GM12878 (cell line): Measurements from ENCODE around the gene GPR141. TPM values are rescaled to one million over a fixed set of nuclear protein-coding genes. Genes with fewer than 3 reads are reported as not detected.

Source experiments
- ATAC-seq: fragments of 200-7000 bp; cut with Tn5 transposase; 3 replicates; pipeline ENCODE4 v1.9.1; 2020; ENCODE audit warnings: mild to moderate bottlenecking, moderate library complexity
- BruUV-seq: library from RNA; stranded (reverse); fragments of 400-500 nt; replicated peaks from 2 replicates; lab custom pipeline; 2021; lab: Mats Ljungman, UMichigan
- CTCF ChIA-PET: fragments of 300-600 bp; sonication (Branson Sonifier 250); formaldehyde crosslinking; extraction: SDS; loops from one replicate; lab custom pipeline; 2021; ENCODE audit warnings: inconsistent platforms; lab: Yijun Ruan, JAX
- POLR2A ChIA-PET: fragments of 350-600 bp; formaldehyde crosslinking; extraction: SDS; loops from one replicate; lab custom pipeline; 2021; ENCODE audit warnings: inconsistent platforms; lab: Charles Lee
- RAD21 ChIA-PET: fragments of 300-600 bp; sonication (Branson Sonifier 250); formaldehyde crosslinking; loops from one replicate; lab custom pipeline; 2023; ENCODE audit warnings: antibody characterized with exemption; ENCODE audit not compliant: unreplicated experiment; lab: Charles Lee
- SMC1A ChIA-PET: fragments of 300-600 bp; sonication (Branson Sonifier 250); formaldehyde crosslinking; loops from one replicate; lab custom pipeline; 2023; ENCODE audit not compliant: unreplicated experiment, uncharacterized antibody; lab: Charles Lee
- DNase-seq: peaks from one replicate; pipeline ENCODE4 v3.0.0-alpha.2; 2011; ENCODE audit warnings: low read depth, low spot score
- FAIRE-seq: peaks from 3 replicates; lab custom pipeline; 2011; peaks lifted over from hg19 to GRCh38; lab: Jason Lieb, UNC
- H2AFZ ChIP-seq: 2 replicates; pipeline ENCODE4 v1.6.0; 2011; ENCODE audit warnings: low read depth, low read length, control low read depth; ENCODE audit not compliant: control insufficient read depth
- H3K27ac ChIP-seq: 2 replicates; pipeline ENCODE4 v1.5.1; 2011; ENCODE audit warnings: control low read depth; ENCODE audit not compliant: control insufficient read depth, insufficient read depth
- H3K27me3 ChIP-seq, 2 experiments: replicated peaks in 1 of 2; 2 replicates each; pipeline versions ENCODE4 v1.6.0 to v1.6.1; 2011; ENCODE audit warnings: low read length in 1 of 2; ENCODE audit not compliant: control insufficient read depth in 2 of 2, insufficient read depth in 2 of 2
- H3K36me3 ChIP-seq, 2 experiments: 2 replicates each; pipeline ENCODE4 v1.5.1; 2011; ENCODE audit warnings: low read length in 1 of 2; ENCODE audit not compliant: control insufficient read depth in 2 of 2, insufficient read depth in 2 of 2
- H3K4me1 ChIP-seq: 2 replicates; pipeline ENCODE4 v1.6.1; 2011; ENCODE audit warnings: mild to moderate bottlenecking, low read length, moderate library complexity, mixed read lengths; ENCODE audit not compliant: control insufficient read depth, insufficient read depth
- H3K4me2 ChIP-seq: 2 replicates; pipeline ENCODE4 v1.6.0; 2011; ENCODE audit warnings: control low read depth; ENCODE audit not compliant: control insufficient read depth, insufficient read depth
- H3K4me3 ChIP-seq: fragments of 200-600 bp; sonication (generic); 2 replicates; pipeline ENCODE4 v1.5.1; 2016
- H3K79me2 ChIP-seq: 2 replicates; pipeline ENCODE4 v1.6.0; 2011; ENCODE audit warnings: low read length; ENCODE audit not compliant: control insufficient read depth, insufficient read depth
- H3K9ac ChIP-seq: 2 replicates; pipeline ENCODE4 v1.8.0; 2011; ENCODE audit warnings: low read length, control low read depth, mixed read lengths; ENCODE audit not compliant: control insufficient read depth, insufficient read depth
- H3K9me3 ChIP-seq: replicated peaks from 3 replicates; pipeline ENCODE4 v1.5.1; 2011; ENCODE audit warnings: mild to moderate bottlenecking, low read length; ENCODE audit not compliant: control insufficient read depth, insufficient read depth
- H4K20me1 ChIP-seq: 2 replicates; pipeline ENCODE4 v1.6.0; 2011; ENCODE audit not compliant: control insufficient read depth, insufficient read depth
- CHD2 ChIP-seq: IDR thresholded peaks from 2 replicates; pipeline ENCODE4 v1.6.1; 2011; ENCODE audit warnings: low read depth, low read length, improper control_type of control experiment, borderline replicate concordance
- EGR1 ChIP-seq, 2 experiments: IDR thresholded peaks; 1 replicate in 1 of 2; 2 replicates in 1 of 2; pipeline ENCODE4 v1.6.1; 2011 to 2012; ENCODE audit warnings: low read depth in 2 of 2, low read length in 2 of 2, borderline replicate concordance in 1 of 2, mild to moderate bottlenecking in 1 of 2, moderate library complexity in 1 of 2
- ESRRA ChIP-seq: IDR thresholded peaks from 2 replicates; pipeline ENCODE4 v1.6.1; 2012; ENCODE audit warnings: mild to moderate bottlenecking, low read length, improper control_type of control experiment
- GABPA ChIP-seq: IDR thresholded peaks from 2 replicates; pipeline ENCODE4 v1.6.1; 2014; ENCODE audit warnings: antibody characterized with exemption, low read depth, mild to moderate bottlenecking, inconsistent platforms
- JUND ChIP-seq: IDR thresholded peaks from 2 replicates; pipeline ENCODE4 v1.6.1; 2012; ENCODE audit warnings: low read depth, mild to moderate bottlenecking, low read length, improper control_type of control experiment, moderate library complexity
- NR2F1 ChIP-seq: fragments of 450-650 bp; conservative IDR thresholded peaks from 2 replicates; pipeline ENCODE4 v1.6.1; 2017; ENCODE audit warnings: mild to moderate bottlenecking
- NRF1 ChIP-seq: conservative IDR thresholded peaks from 2 replicates; pipeline ENCODE4 v1.6.1; 2011; ENCODE audit warnings: mild to moderate bottlenecking, low read depth, low read length, improper control_type of control experiment
- PML ChIP-seq: IDR thresholded peaks from 2 replicates; pipeline ENCODE4 v1.6.1; 2012; ENCODE audit warnings: low read length, inconsistent platforms
- POU2F2 ChIP-seq: IDR thresholded peaks from 3 replicates; pipeline ENCODE4 v1.6.1; 2011; ENCODE audit warnings: low read depth, mild to moderate bottlenecking, low read length, borderline replicate concordance
- SREBF1 ChIP-seq: IDR thresholded peaks from 2 replicates; pipeline ENCODE4 v1.6.1; 2012; ENCODE audit warnings: mild to moderate bottlenecking, low read length
- WRNIP1 ChIP-seq: IDR thresholded peaks from 2 replicates; pipeline ENCODE4 v1.6.1; 2011; ENCODE audit warnings: low read depth, low read length, improper control_type of control experiment, borderline replicate concordance
- WGBS: methylation state at CpG from one replicate; pipeline ENCODE4 v1.1.6; 2016; ENCODE audit warnings: low lambda C conversion rate; ENCODE audit not compliant: insufficient replicate concordance, insufficient coverage; ENCODE audit errors: missing lambda C conversion rate; 5-methylcytosine and 5-hydroxymethylcytosine counted together
- in situ Hi-C: fragments of 300-500 bp; cut with MboI; formaldehyde crosslinking; loops from 9 replicates; pipeline ENCODE4 v1.14.3; 2018; ENCODE audit warnings: mixed read lengths
- intact Hi-C: fragments of 100-400 bp; cut with micrococcal nuclease; formaldehyde crosslinking; loops from one replicate; pipeline ENCODE4 v1.14.2; 2022; ENCODE audit not compliant: unreplicated experiment
- polyA plus RNA-seq, 11 experiments: library from polyadenylated mRNA; depleted of rRNA in 4 of 11; unstranded in 6 of 11; stranded (reverse) in 5 of 11; fragments of >200 nt; fragmentation: Nextera tagmentation in 4 of 11; fragmentation: Illumina TruSeq in 1 of 11; extraction: Ambion mirVana in 4 of 11; extraction: Trizol in 1 of 11; gene quantifications; 1 replicate in 1 of 11; 2 replicates in 10 of 11; pipeline versions ENCODE4 v1.2.1 to v1.2.3, GENCODE V29; 2011 to 2016; ENCODE audit warnings: inconsistent platforms in 2 of 11, missing spikeins in 2 of 11, low read depth in 1 of 11
- total RNA-seq, 4 experiments: library from RNA; depleted of rRNA in 3 of 4; stranded (reverse); fragments of >200 nt in 3 of 4; fragmentation: Illumina TruSeq in 1 of 4; extraction: Trizol in 1 of 4; gene quantifications; 2 replicates each; pipeline versions ENCODE4 v1.2.1 to v1.2.3, GENCODE V29; 2013 to 2021
- TF ChIP-seq, protein P1 (sequence below): fragments of 450-650 bp; IDR thresholded peaks from 2 replicates; pipeline ENCODE4 v1.6.1; 2017; ENCODE audit warnings: low read depth, mild to moderate bottlenecking, moderate library complexity
- TF ChIP-seq, protein P2 (sequence below): IDR thresholded peaks from 2 replicates; pipeline ENCODE4 v1.6.1; 2012; ENCODE audit warnings: improper control_type of control experiment, low read depth, low read length; ENCODE audit not compliant: insufficient replicate concordance

GPR141 gene
- total and polyA plus RNA-seq, 10 of the 15 experiments (the other 5 are each of a cell fraction or from before 2014, with no cell fraction given) = 0.56 to 3.9 (median 1.2) TPM

DNA sequence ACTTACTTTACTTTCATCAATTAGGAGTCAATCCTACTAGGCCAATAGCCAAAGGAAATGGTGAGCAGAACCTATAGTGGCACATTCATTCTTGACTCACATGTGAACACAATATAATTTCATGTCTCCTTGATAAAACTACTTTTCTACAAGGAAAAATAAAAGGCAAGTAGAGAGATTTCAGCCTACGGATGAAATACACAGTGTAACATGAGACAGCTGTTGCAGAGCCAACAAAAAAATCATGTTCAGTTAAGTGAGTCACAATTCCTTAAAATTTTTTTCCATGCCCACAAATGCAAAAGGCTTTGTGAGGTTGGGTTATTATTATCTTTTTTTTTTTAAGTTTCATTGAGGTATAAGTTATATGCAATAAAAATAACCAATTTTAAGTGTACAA is 54.8 kb downstream of the GPR141 start:
- intact Hi-C loops = loop anchor here (10.0 kb wide), 1 partner anchor 384 kb away; no protein-coding TSS in a partner anchor
- DNase-seq (no peak), FAIRE-seq (no peak), ATAC-seq (no peak)
- in situ Hi-C loops = no loop called here
- no peaks in the 10 kb centered on the region for H4K20me1 ChIP-seq
- no peaks in the 10 kb centered on the region for H3K9me3 ChIP-seq
- BruUV-seq = no TSS peak
- no peak overlapping the region for H3K4me3 ChIP-seq
- ChIA-PET CTCF (no interaction called here), SMC1A (interaction anchor here (0.7 to 0.9 kb wide), 3 partner anchors 10 to 81 kb away, joined by 3 read pairs; no protein-coding TSS in a partner anchor), POLR2A (no interaction called here), RAD21 (interaction anchor here (0.9 to 1.5 kb wide), 3 partner anchors 9 to 96 kb away, joined by 3 to 4 read pairs (median 3); no protein-coding TSS in a partner anchor)
- no peaks in the 10 kb centered on the region for H3K79me2 ChIP-seq
- no peak overlapping the region for H3K9ac ChIP-seq
- no peaks in the 10 kb centered on the region for H3K27me3 ChIP-seq
- H2AFZ ChIP-seq = no peak overlapping the region
- H3K4me1 ChIP-seq = no peaks in the 10 kb centered on the region
- WGBS = 100% methylated on average over 1 of the region's 1 CpG
- TF ChIP-seq NR2F1 (no peak), GABPA (no peak), WRNIP1 (no peak), ESRRA (no peak), PML (no peak), JUND (no peak), CHD2 (no peak), SREBF1 (no peak), EGR1 (IDR thresholded peaks at IDR 0.05; ENCODE audit: borderline replicate concordance in 1 of 2, low read depth in 2 of 2, low read length in 2 of 2) (no peak), NRF1 (no peak), POU2F2 (no peak)
- TF ChIP-seq, protein P1, sequence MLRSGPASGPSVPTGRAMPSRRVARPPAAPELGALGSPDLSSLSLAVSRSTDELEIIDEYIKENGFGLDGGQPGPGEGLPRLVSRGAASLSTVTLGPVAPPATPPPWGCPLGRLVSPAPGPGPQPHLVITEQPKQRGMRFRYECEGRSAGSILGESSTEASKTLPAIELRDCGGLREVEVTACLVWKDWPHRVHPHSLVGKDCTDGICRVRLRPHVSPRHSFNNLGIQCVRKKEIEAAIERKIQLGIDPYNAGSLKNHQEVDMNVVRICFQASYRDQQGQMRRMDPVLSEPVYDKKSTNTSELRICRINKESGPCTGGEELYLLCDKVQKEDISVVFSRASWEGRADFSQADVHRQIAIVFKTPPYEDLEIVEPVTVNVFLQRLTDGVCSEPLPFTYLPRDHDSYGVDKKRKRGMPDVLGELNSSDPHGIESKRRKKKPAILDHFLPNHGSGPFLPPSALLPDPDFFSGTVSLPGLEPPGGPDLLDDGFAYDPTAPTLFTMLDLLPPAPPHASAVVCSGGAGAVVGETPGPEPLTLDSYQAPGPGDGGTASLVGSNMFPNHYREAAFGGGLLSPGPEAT = no peak
- TF ChIP-seq, protein P2, sequence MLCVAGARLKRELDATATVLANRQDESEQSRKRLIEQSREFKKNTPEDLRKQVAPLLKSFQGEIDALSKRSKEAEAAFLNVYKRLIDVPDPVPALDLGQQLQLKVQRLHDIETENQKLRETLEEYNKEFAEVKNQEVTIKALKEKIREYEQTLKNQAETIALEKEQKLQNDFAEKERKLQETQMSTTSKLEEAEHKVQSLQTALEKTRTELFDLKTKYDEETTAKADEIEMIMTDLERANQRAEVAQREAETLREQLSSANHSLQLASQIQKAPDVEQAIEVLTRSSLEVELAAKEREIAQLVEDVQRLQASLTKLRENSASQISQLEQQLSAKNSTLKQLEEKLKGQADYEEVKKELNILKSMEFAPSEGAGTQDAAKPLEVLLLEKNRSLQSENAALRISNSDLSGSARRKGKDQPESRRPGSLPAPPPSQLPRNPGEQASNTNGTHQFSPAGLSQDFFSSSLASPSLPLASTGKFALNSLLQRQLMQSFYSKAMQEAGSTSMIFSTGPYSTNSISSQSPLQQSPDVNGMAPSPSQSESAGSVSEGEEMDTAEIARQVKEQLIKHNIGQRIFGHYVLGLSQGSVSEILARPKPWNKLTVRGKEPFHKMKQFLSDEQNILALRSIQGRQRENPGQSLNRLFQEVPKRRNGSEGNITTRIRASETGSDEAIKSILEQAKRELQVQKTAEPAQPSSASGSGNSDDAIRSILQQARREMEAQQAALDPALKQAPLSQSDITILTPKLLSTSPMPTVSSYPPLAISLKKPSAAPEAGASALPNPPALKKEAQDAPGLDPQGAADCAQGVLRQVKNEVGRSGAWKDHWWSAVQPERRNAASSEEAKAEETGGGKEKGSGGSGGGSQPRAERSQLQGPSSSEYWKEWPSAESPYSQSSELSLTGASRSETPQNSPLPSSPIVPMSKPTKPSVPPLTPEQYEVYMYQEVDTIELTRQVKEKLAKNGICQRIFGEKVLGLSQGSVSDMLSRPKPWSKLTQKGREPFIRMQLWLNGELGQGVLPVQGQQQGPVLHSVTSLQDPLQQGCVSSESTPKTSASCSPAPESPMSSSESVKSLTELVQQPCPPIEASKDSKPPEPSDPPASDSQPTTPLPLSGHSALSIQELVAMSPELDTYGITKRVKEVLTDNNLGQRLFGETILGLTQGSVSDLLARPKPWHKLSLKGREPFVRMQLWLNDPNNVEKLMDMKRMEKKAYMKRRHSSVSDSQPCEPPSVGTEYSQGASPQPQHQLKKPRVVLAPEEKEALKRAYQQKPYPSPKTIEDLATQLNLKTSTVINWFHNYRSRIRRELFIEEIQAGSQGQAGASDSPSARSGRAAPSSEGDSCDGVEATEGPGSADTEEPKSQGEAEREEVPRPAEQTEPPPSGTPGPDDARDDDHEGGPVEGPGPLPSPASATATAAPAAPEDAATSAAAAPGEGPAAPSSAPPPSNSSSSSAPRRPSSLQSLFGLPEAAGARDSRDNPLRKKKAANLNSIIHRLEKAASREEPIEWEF = no peak
- no peak overlapping the region for H3K4me2 ChIP-seq
- no peak overlapping the region for H3K27ac ChIP-seq
- no peaks in the 10 kb centered on the region for H3K36me3 ChIP-seq
